Neural progenitor cell (in vitro differentiated cells): ENCODE results near the gene CRK.

Source experiments
- EZH2 ChIP-seq: fragments of 200-600 bp; sonication (generic); IDR thresholded peaks from 2 replicates; pipeline ENCODE4 v1.6.1; 2017; ENCODE audit warnings: antibody characterized with exemption, mild to moderate bottlenecking, moderate library complexity
- TF ChIP-seq, protein P1 (sequence below): fragments of 200-600 bp; sonication (generic); IDR thresholded peaks from 2 replicates; pipeline ENCODE4 v1.5.1; 2017; ENCODE audit warnings: antibody characterized with exemption, mild to moderate bottlenecking

DNA sequence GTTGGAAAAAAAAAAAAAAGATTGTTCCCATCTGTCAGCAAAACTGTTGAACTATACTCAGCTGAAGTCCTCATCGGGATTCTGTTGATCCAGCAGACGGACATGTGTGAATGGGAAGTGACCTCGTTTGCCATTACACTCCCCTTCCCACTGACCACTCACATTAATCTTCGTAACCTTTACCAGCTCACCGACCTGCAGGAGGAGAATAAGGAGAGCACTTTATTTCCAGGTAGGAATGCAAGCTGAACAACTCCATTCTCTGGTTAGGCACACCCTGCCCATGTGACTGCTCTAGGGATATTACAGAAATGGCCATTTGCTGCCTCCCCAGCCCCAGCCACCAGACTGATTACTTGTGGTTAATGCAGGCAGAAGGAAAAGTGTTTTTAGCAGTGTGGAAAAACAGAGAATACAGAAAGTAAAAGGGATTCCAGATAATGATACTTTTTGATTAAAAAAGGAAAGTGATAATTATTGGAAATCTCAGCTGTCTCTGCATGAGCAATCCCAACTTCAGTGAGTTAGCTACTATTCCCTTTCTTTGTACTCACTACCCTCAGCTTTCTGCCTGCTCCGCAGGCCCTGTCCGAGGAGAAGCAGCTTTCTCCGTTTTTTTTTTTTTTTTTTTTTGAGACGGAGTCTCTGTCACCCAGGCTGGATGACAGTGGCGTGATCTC lies 32.4 kb downstream of the CRK start:
- TF ChIP-seq, protein P1, sequence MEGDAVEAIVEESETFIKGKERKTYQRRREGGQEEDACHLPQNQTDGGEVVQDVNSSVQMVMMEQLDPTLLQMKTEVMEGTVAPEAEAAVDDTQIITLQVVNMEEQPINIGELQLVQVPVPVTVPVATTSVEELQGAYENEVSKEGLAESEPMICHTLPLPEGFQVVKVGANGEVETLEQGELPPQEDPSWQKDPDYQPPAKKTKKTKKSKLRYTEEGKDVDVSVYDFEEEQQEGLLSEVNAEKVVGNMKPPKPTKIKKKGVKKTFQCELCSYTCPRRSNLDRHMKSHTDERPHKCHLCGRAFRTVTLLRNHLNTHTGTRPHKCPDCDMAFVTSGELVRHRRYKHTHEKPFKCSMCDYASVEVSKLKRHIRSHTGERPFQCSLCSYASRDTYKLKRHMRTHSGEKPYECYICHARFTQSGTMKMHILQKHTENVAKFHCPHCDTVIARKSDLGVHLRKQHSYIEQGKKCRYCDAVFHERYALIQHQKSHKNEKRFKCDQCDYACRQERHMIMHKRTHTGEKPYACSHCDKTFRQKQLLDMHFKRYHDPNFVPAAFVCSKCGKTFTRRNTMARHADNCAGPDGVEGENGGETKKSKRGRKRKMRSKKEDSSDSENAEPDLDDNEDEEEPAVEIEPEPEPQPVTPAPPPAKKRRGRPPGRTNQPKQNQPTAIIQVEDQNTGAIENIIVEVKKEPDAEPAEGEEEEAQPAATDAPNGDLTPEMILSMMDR = no peak
- TF ChIP-seq EZH2 = no peak
